Left lung (tissue), 10 donors: ENCODE data around the gene KCNA2. TPM values are rescaled to one million over a fixed set of nuclear protein-coding genes. Genes with fewer than 3 reads are reported as not detected.

Experiments used
- ATAC-seq: fragments of 200-7000 bp; cut with Tn5 transposase; one replicate; pipeline ENCODE4 v1.9.1; 2020; ENCODE audit warnings: moderate library complexity
- DNase-seq, 4 donors: peaks; one replicate each; pipeline ENCODE4 v3.0.0-alpha.2; 2013 to 2020
- H3K27ac ChIP-seq, 2 donors: fragments of 200-600 bp; sonication (generic) in 1 of 2; one replicate each; pipeline versions ENCODE4 v1.5.0 to v1.8.0; 2020 to 2021
- H3K27me3 ChIP-seq, 2 donors: fragments of 200-600 bp; sonication (generic) in 1 of 2; one replicate each; pipeline versions ENCODE4 v1.5.0 to v1.8.0; 2020 to 2021
- H3K36me3 ChIP-seq, 2 donors: fragments of 200-600 bp; sonication (generic) in 1 of 2; one replicate each; pipeline versions ENCODE4 v1.5.0 to v1.8.0; 2020 to 2021
- H3K4me1 ChIP-seq, 2 donors: fragments of 200-600 bp; one replicate each; pipeline ENCODE4 v1.8.0; 2021
- H3K4me3 ChIP-seq, 2 donors: fragments of 200-600 bp; sonication (generic) in 1 of 2; one replicate each; pipeline versions ENCODE4 v1.5.0 to v1.8.0; 2020 to 2021; ENCODE audit warnings: mild to moderate bottlenecking in 1 of 2
- H3K9me3 ChIP-seq, 2 donors: fragments of 200-600 bp; sonication (generic) in 1 of 2; one replicate each; pipeline versions ENCODE4 v1.5.0 to v1.8.0; 2020 to 2021
- CTCF ChIP-seq, 2 donors: fragments of 200-600 bp; sonication (generic) in 1 of 2; IDR thresholded peaks; one replicate each; pipeline versions ENCODE4 v1.5.0 to v1.8.0; 2021; ENCODE audit warnings: antibody characterized with exemption in 2 of 2
- intact Hi-C, 2 donors: fragments of 100-400 bp; cut with DNase I; formaldehyde crosslinking; loops; one replicate each; pipeline versions ENCODE4 v1.11.2 to v1.14.2; 2022
- polyA plus RNA-seq, 6 donors: library from polyadenylated mRNA; unstranded; fragments of 120-200 nt; gene quantifications; one replicate each; pipeline ENCODE4 v1.2.1, GENCODE V29; 2013; ENCODE audit not compliant: insufficient read length in 6 of 6
- total RNA-seq, 2 donors: library from RNA; stranded (reverse); fragmentation: NEBNext Ultra II Directional; extraction: Animal tissue kit (Norgen Biotek cat#: 25700); gene quantifications; one replicate each; pipeline ENCODE4 v1.2.1, GENCODE V29; 2021
- donor health status: DM: no; HTN: yes; CAD: no.
- donor health status: DM: no; HTN: no; CAD: no.

Gene KCNA2
- total and polyA plus RNA-seq, 8 donors: 0.42 to 1.1 (median 0.72) TPM

GRCh38 chr1:110549831-110550230, 56.3 kb downstream of the KCNA2 start:
- no peak for DNase-seq
- Histone ChIP-seq H3K27me3 (peaks cover 0 to 39% of the 10 kb centered on the region in 2 donors), H3K4me3 (no peak overlapping the region), H3K4me1 (peaks cover 0 to under 1% of the 10 kb centered on the region in 2 donors), H3K9me3 (no peaks in the 10 kb centered on the region), H3K36me3 (no peaks in the 10 kb centered on the region), H3K27ac (no peak overlapping the region)
- no peak for ATAC-seq
- no peak for TF ChIP-seq CTCF (IDR thresholded peaks at IDR 0.05)
- intact Hi-C loops: loop anchor here in 1 of 2 donors (2.0 kb wide), 1 partner anchor 65 kb away; no protein-coding TSS in a partner anchor

GRCh38 chr1:110548381-110548780, 57.8 kb downstream of the KCNA2 start:
- peak; percentile 41 for ATAC-seq
- intact Hi-C loops: no loop called here
- H3K4me1 ChIP-seq: no peaks in the 10 kb centered on the region
- H3K36me3 ChIP-seq: no peaks in the 10 kb centered on the region
- peak; percentile 20 to 37 for TF ChIP-seq CTCF (IDR thresholded peaks at IDR 0.05)
- H3K4me3 ChIP-seq: no peak overlapping the region
- no peak for DNase-seq
- peaks cover 0 to 25% of the 10 kb centered on the region in 2 donors for H3K27me3 ChIP-seq
- H3K9me3 ChIP-seq: no peaks in the 10 kb centered on the region
- H3K27ac ChIP-seq: no peak overlapping the region

- TF ChIP-seq CTCF (IDR thresholded peaks at IDR 0.05): no peak
These were observed 59.1 kb downstream of the KCNA2 start for GRCh38 chr1:110547017-110547416.

GRCh38 chr1:110545492-110545891, 60.7 kb downstream of the KCNA2 start:
- intact Hi-C loops: no loop called here
- H3K36me3 ChIP-seq: no peaks in the 10 kb centered on the region
- no peak overlapping the region for H3K27ac ChIP-seq
- peaks cover 0 to 5% of the 10 kb centered on the region in 2 donors for H3K27me3 ChIP-seq
- H3K4me1 ChIP-seq: no peaks in the 10 kb centered on the region
- ATAC-seq (no peak), DNase-seq (no peak)
- H3K9me3 ChIP-seq: no peaks in the 10 kb centered on the region
- H3K4me3 ChIP-seq: no peak overlapping the region
- TF ChIP-seq CTCF (IDR thresholded peaks at IDR 0.05): no peak

More at GRCh38 chr1:110547017-110547416, 59.1 kb downstream of the KCNA2 start:
- Histone ChIP-seq H3K27ac (no peak overlapping the region), H3K4me1 (no peaks in the 10 kb centered on the region), H3K4me3 (no peak overlapping the region), H3K36me3 (no peaks in the 10 kb centered on the region), H3K27me3 (peaks cover 0 to 11% of the 10 kb centered on the region in 2 donors), H3K9me3 (no peaks in the 10 kb centered on the region)
- DNase-seq: no peak
- intact Hi-C loops: no loop called here
- no peak for ATAC-seq

- Histone ChIP-seq H3K27ac (no peak overlapping the region), H3K9me3 (no peaks in the 10 kb centered on the region), H3K27me3 (peaks cover 0 to 12% of the 10 kb centered on the region in 2 donors), H3K36me3 (no peaks in the 10 kb centered on the region), H3K4me1 (no peaks in the 10 kb centered on the region), H3K4me3 (no peak overlapping the region)
- no peak for TF ChIP-seq CTCF (IDR thresholded peaks at IDR 0.05)
- DNase-seq (no peak), ATAC-seq (no peak)
- intact Hi-C loops: no loop called here
These were observed 61.4 kb downstream of the KCNA2 start for GRCh38 chr1:110544753-110545152.

Other genes with a start within 250 kb of the KCNA2 start
- gene SLC16A4, start 215.3 kb downstream of the KCNA2 start, total RNA-seq: 10 to 100 TPM; 12.0 to 40.5 TPM
- 1 to 10 TPM; 6.1 to 8.2 (median 7.5) TPM for gene SLC16A4, start 215.3 kb downstream of the KCNA2 start, polyA plus RNA-seq
- 100 to 1,000 TPM; 134 to 145 TPM for gene LAMTOR5, start 198.7 kb downstream of the KCNA2 start, total RNA-seq
- gene LAMTOR5, start 198.7 kb downstream of the KCNA2 start, polyA plus RNA-seq: 100 to 1,000 TPM; 112 to 121 (median 116) TPM
- gene PROK1, start 155.2 kb downstream of the KCNA2 start, total RNA-seq: not detected
- gene PROK1, start 155.2 kb downstream of the KCNA2 start, polyA plus RNA-seq: under 1 TPM in 2 of 6 donors, not detected in 4; 0.10 to 0.13 TPM
- gene KCNA10, start 87.2 kb downstream of the KCNA2 start, total RNA-seq: not detected
- gene KCNA10, start 87.2 kb downstream of the KCNA2 start, polyA plus RNA-seq: not detected
- 10 to 100 TPM in 1 of 2 donors, 1 to 10 TPM in 1; 8.6 to 11.3 TPM for gene KCNA3, start 68.6 kb upstream of the KCNA2 start, total RNA-seq
- gene KCNA3, start 68.6 kb upstream of the KCNA2 start, polyA plus RNA-seq: 1 to 10 TPM in 3 of 6 donors, under 1 TPM in 3; 0.81 to 1.5 (median 1.0) TPM